WTC11 (cell line): Measurements from ENCODE around the gene SLIT3. TPM values are rescaled to one million over a fixed set of nuclear protein-coding genes. Genes with fewer than 3 reads are reported as not detected.

ENCODE experiments used
- ATAC-seq: fragments of 200-7000 bp; cut with Tn5 transposase; 2 replicates; pipeline ENCODE4 v1.10.0; 2021; ENCODE audit warnings: mild to moderate bottlenecking, moderate library complexity
- CTCF ChIA-PET: fragments of 300-600 bp; sonication (Branson Sonifier 250); formaldehyde crosslinking; loops from one replicate; lab custom pipeline; 2021; ENCODE audit warnings: antibody characterized with exemption; lab: Charles Lee
- POLR2A ChIA-PET: fragments of 350-600 bp; sonication (Branson Sonifier 250); formaldehyde crosslinking; loops from one replicate; lab custom pipeline; 2021; ENCODE audit warnings: antibody characterized with exemption; lab: Charles Lee
- DNase-seq: peaks from one replicate; pipeline ENCODE4 v3.0.0; 2021; ENCODE audit warnings: low spot score
- H3K27ac Mint-ChIP-seq: 2 replicates; pipeline ENCODE4 v1.8.0; 2021; ENCODE audit warnings: mixed read lengths
- H3K27me3 Mint-ChIP-seq: 2 replicates; pipeline ENCODE4 v1.8.0; 2021; ENCODE audit warnings: low read depth, mild to moderate bottlenecking, moderate library complexity, mixed read lengths
- H3K36me3 Mint-ChIP-seq: 2 replicates; pipeline ENCODE4 v1.8.0; 2021; ENCODE audit warnings: mixed read lengths
- H3K4me1 Mint-ChIP-seq: 2 replicates; pipeline ENCODE4 v1.8.0; 2022; ENCODE audit warnings: mixed read lengths
- H3K4me3 Mint-ChIP-seq: 2 replicates; pipeline ENCODE4 v1.8.0; 2021; ENCODE audit warnings: mild to moderate bottlenecking, moderate library complexity, mixed read lengths
- H3K9me3 Mint-ChIP-seq: 2 replicates; pipeline ENCODE4 v1.8.0; 2021; ENCODE audit warnings: mixed read lengths
- CDX4 ChIP-seq: fragments of 250-450 bp; sonication (Bioruptor Pico); IDR thresholded peaks from 2 replicates; pipeline ENCODE4 v1.9.0; 2021; ENCODE audit warnings: moderate library complexity, mild to moderate bottlenecking, inconsistent platforms, borderline replicate concordance
- CREM ChIP-seq: sonication (generic); formaldehyde crosslinking; IDR thresholded peaks from 2 replicates; pipeline ENCODE4 v1.8.1; 2022; ENCODE audit warnings: mild to moderate bottlenecking, missing genetic modification reagents, moderate library complexity
- EMX1 ChIP-seq: fragments of 250-450 bp; sonication (Bioruptor Pico); IDR thresholded peaks from 2 replicates; pipeline ENCODE4 v1.8.0; 2021; ENCODE audit warnings: mild to moderate bottlenecking
- ERG ChIP-seq: fragments of 250-450 bp; sonication (Bioruptor Pico); IDR thresholded peaks from 2 replicates; pipeline ENCODE4 v1.8.0; 2021; ENCODE audit warnings: mild to moderate bottlenecking
- ESRRA ChIP-seq: sonication (generic); formaldehyde crosslinking; IDR thresholded peaks from 2 replicates; pipeline ENCODE4 v1.8.1; 2022; ENCODE audit warnings: mild to moderate bottlenecking, missing genetic modification reagents, borderline replicate concordance
- FOXK1 ChIP-seq: sonication (generic); formaldehyde crosslinking; IDR thresholded peaks from 2 replicates; pipeline ENCODE4 v1.8.0; 2022; ENCODE audit warnings: mild to moderate bottlenecking, moderate library complexity, missing genetic modification reagents
- FOXP1 ChIP-seq: sonication (generic); formaldehyde crosslinking; IDR thresholded peaks from 2 replicates; pipeline ENCODE4 v1.8.0; 2022; ENCODE audit warnings: missing genetic modification reagents, mild to moderate bottlenecking, moderate library complexity, borderline replicate concordance
- HMGA2 ChIP-seq: fragments of 250-450 bp; sonication (Bioruptor Pico); IDR thresholded peaks from 2 replicates; pipeline ENCODE4 v1.4.0; 2021; ENCODE audit warnings: mild to moderate bottlenecking, moderate library complexity
- JAZF1 ChIP-seq: fragments of 250-450 bp; sonication (Bioruptor Pico); IDR thresholded peaks from 2 replicates; pipeline ENCODE4 v1.9.0; 2021; ENCODE audit warnings: moderate library complexity, mild to moderate bottlenecking, inconsistent platforms
- JUN ChIP-seq: sonication (generic); formaldehyde crosslinking; IDR thresholded peaks from 2 replicates; pipeline ENCODE4 v1.8.0; 2023; ENCODE audit warnings: mild to moderate bottlenecking, missing genetic modification reagents
- NFATC4 ChIP-seq: fragments of 250-450 bp; sonication (Bioruptor Pico); IDR thresholded peaks from 2 replicates; pipeline ENCODE4 v1.9.0; 2021; ENCODE audit warnings: mild to moderate bottlenecking
- NFYB ChIP-seq: sonication (generic); formaldehyde crosslinking; conservative IDR thresholded peaks from 2 replicates; pipeline ENCODE4 v1.8.0; 2022; ENCODE audit warnings: low read depth, missing genetic modification reagents
- PRRX2 ChIP-seq: fragments of 250-450 bp; sonication (Bioruptor Pico); IDR thresholded peaks from 2 replicates; pipeline ENCODE4 v1.8.0; 2021; ENCODE audit warnings: mild to moderate bottlenecking
- RELA ChIP-seq: sonication (generic); formaldehyde crosslinking; IDR thresholded peaks from 2 replicates; pipeline ENCODE4 v1.8.1; 2022; ENCODE audit warnings: missing genetic modification reagents, mild to moderate bottlenecking, borderline replicate concordance
- SMAD3 ChIP-seq: sonication (generic); formaldehyde crosslinking; IDR thresholded peaks from 2 replicates; pipeline ENCODE4 v1.8.0; 2022; ENCODE audit warnings: missing genetic modification reagents, mild to moderate bottlenecking, borderline replicate concordance
- TCF7 ChIP-seq: sonication (generic); formaldehyde crosslinking; IDR thresholded peaks from 2 replicates; pipeline ENCODE4 v1.8.0; 2022; ENCODE audit warnings: mild to moderate bottlenecking, low read depth, missing genetic modification reagents, moderate library complexity
- ZBTB21 ChIP-seq: sonication (generic); formaldehyde crosslinking; IDR thresholded peaks from 2 replicates; pipeline ENCODE4 v1.8.1; 2023; ENCODE audit warnings: mild to moderate bottlenecking, missing genetic modification reagents, borderline replicate concordance
- ZBTB43 ChIP-seq: sonication (generic); formaldehyde crosslinking; IDR thresholded peaks from 2 replicates; pipeline ENCODE4 v1.8.1; 2023; ENCODE audit warnings: mild to moderate bottlenecking, missing genetic modification reagents
- ZNF121 ChIP-seq: sonication (generic); formaldehyde crosslinking; IDR thresholded peaks from 2 replicates; pipeline ENCODE4 v1.8.0; 2023; ENCODE audit warnings: missing genetic modification reagents
- ZNF232 ChIP-seq: sonication (generic); formaldehyde crosslinking; IDR thresholded peaks from 2 replicates; pipeline ENCODE4 v1.8.0; 2022; ENCODE audit warnings: mild to moderate bottlenecking, missing genetic modification reagents
- ZNF416 ChIP-seq: fragments of 250-450 bp; sonication (Bioruptor Pico); IDR thresholded peaks from 2 replicates; pipeline ENCODE4 v1.9.0; 2021; ENCODE audit warnings: mild to moderate bottlenecking, inconsistent platforms
- ZNF423 ChIP-seq: fragments of 250-450 bp; sonication (Bioruptor Pico); IDR thresholded peaks from 2 replicates; pipeline ENCODE4 v2.1.2; 2022; ENCODE audit warnings: mild to moderate bottlenecking, moderate library complexity
- ZNF512 ChIP-seq: sonication (generic); formaldehyde crosslinking; IDR thresholded peaks from 2 replicates; pipeline ENCODE4 v1.8.1; 2022; ENCODE audit warnings: missing genetic modification reagents, borderline replicate concordance
- total RNA-seq: library from RNA; stranded (reverse); gene quantifications from 3 replicates; pipeline ENCODE4 v1.2.3, GENCODE V29; 2021
- TF ChIP-seq, protein P1 (sequence below): sonication (generic); formaldehyde crosslinking; IDR thresholded peaks from 2 replicates; pipeline ENCODE4 v1.8.1; 2022; ENCODE audit warnings: mild to moderate bottlenecking, missing genetic modification reagents, moderate library complexity, borderline replicate concordance
- TF ChIP-seq, protein P2 (sequence below): fragments of 250-450 bp; sonication (Bioruptor Pico); IDR thresholded peaks from 2 replicates; pipeline ENCODE4 v2.1.2; 2022; ENCODE audit warnings: mild to moderate bottlenecking, moderate library complexity

The SLIT3 gene
- total RNA-seq, 1 experiment from 2014 or later: 1.9 TPM

- H3K27ac Mint-ChIP-seq: 0 out of 2 replicates have a peak overlapping the region, but pooled peaks have one; percentile 84
- POLR2A ChIA-PET: no interaction called here
- no peaks in the 10 kb centered on the region for H3K27me3 Mint-ChIP-seq
Observed at GRCh38 chr5:168908207-168908606, 392.7 kb downstream of the SLIT3 start.

GRCh38 chr5:168903061-168903460 is 397.9 kb downstream of the SLIT3 start:
- no peak for DNase-seq
- POLR2A ChIA-PET: no interaction called here
- peaks cover 5% of the 10 kb centered on the region for H3K9me3 Mint-ChIP-seq
- H3K27me3 Mint-ChIP-seq: no peaks in the 10 kb centered on the region
- no peak for ATAC-seq
- 0 out of 2 replicates have a peak, but pooled peaks cover 3% of the 10 kb centered on the region for H3K4me1 Mint-ChIP-seq
- CTCF ChIA-PET: no interaction called here
- no peak overlapping the region for H3K4me3 Mint-ChIP-seq
- TF ChIP-seq ZNF121 (no peak), EMX1 (CRISPR knock-in tag) (no peak), TCF7 (CRISPR knock-in tag) (no peak), JUN (CRISPR knock-in tag) (no peak), NFATC4 (no peak), HMGA2 (no peak)
- H3K27ac Mint-ChIP-seq: no peak overlapping the region
- no peaks in the 10 kb centered on the region for H3K36me3 Mint-ChIP-seq

More at GRCh38 chr5:168908207-168908606, 392.7 kb downstream of the SLIT3 start:
- H3K36me3 Mint-ChIP-seq: no peaks in the 10 kb centered on the region
- H3K4me3 Mint-ChIP-seq: no peak overlapping the region
- ATAC-seq: no peak
- no peaks in the 10 kb centered on the region for H3K4me1 Mint-ChIP-seq
- CTCF ChIA-PET: no interaction called here
- no peak for DNase-seq
- no peaks in the 10 kb centered on the region for H3K9me3 Mint-ChIP-seq
- TF ChIP-seq, protein P1, sequence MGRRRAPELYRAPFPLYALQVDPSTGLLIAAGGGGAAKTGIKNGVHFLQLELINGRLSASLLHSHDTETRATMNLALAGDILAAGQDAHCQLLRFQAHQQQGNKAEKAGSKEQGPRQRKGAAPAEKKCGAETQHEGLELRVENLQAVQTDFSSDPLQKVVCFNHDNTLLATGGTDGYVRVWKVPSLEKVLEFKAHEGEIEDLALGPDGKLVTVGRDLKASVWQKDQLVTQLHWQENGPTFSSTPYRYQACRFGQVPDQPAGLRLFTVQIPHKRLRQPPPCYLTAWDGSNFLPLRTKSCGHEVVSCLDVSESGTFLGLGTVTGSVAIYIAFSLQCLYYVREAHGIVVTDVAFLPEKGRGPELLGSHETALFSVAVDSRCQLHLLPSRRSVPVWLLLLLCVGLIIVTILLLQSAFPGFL (CRISPR knock-in tag): no peak
- TF ChIP-seq JAZF1: no peak
- TF ChIP-seq FOXP1 (CRISPR knock-in tag): no peak
- no peak for TF ChIP-seq ZNF423
- no peak for TF ChIP-seq CREM (CRISPR knock-in tag)
- no peak for TF ChIP-seq ZNF416 (CRISPR knock-in tag)
- TF ChIP-seq ERG: no peak
- TF ChIP-seq ZNF232 (CRISPR knock-in tag): no peak
- no peak for TF ChIP-seq NFYB (CRISPR knock-in tag)
- no peak for TF ChIP-seq CDX4 (CRISPR knock-in tag)
- TF ChIP-seq RELA (CRISPR knock-in tag): no peak
- no peak for TF ChIP-seq ESRRA
- TF ChIP-seq PRRX2 (CRISPR knock-in tag): no peak
- TF ChIP-seq ZBTB43: no peak
- TF ChIP-seq TCF7 (CRISPR knock-in tag): no peak
- TF ChIP-seq SMAD3 (CRISPR knock-in tag): no peak
- no peak for TF ChIP-seq ZBTB21 (CRISPR knock-in tag)
- no peak for TF ChIP-seq FOXK1 (CRISPR knock-in tag)
- TF ChIP-seq, protein P2, sequence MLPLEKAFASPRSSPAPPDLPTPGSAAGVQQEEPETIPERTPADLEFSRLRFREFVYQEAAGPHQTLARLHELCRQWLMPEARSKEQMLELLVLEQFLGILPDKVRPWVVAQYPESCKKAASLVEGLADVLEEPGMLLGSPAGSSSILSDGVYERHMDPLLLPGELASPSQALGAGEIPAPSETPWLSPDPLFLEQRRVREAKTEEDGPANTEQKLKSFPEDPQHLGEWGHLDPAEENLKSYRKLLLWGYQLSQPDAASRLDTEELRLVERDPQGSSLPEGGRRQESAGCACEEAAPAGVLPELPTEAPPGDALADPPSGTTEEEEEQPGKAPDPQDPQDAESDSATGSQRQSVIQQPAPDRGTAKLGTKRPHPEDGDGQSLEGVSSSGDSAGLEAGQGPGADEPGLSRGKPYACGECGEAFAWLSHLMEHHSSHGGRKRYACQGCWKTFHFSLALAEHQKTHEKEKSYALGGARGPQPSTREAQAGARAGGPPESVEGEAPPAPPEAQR (CRISPR knock-in tag): no peak
- no peak for TF ChIP-seq ZNF512
